Right lung (tissue), 5 donors: ENCODE results near the gene MRM1. TPM values are rescaled to one million over a fixed set of nuclear protein-coding genes. Genes with fewer than 3 reads are reported as not detected.

ENCODE experiments used
- polyA plus RNA-seq, 5 donors: library from polyadenylated mRNA; unstranded; fragments of 120-200 nt; gene quantifications; one replicate each; pipeline versions ENCODE4 v1.2.1 to v1.2.3, GENCODE V29; 2013; ENCODE audit warnings: inconsistent platforms in 1 of 5, low replicate concordance in 1 of 5; ENCODE audit not compliant: insufficient read length in 5 of 5, insufficient read depth in 1 of 5

The MRM1 gene
- polyA plus RNA-seq, 5 donors: 2.8 to 5.4 (median 4.2) TPM

Other genes starting within 250 kb of the MRM1 start
- not detected for gene TBC1D3H, start 213.1 kb upstream of the MRM1 start, polyA plus RNA-seq
- 10 to 100 TPM; 54.3 to 70.1 (median 63.7) TPM for gene ZNHIT3, start 114.9 kb upstream of the MRM1 start, polyA plus RNA-seq
- 10 to 100 TPM; 43.3 to 58.5 (median 50.1) TPM for gene MYO19, start 66.7 kb upstream of the MRM1 start, polyA plus RNA-seq
- 10 to 100 TPM in 1 of 5 donors, 1 to 10 TPM in 4; 6.7 to 14.0 (median 8.9) TPM for gene PIGW, start 66.6 kb upstream of the MRM1 start, polyA plus RNA-seq
- 10 to 100 TPM; 77.3 to 97.0 (median 95.6) TPM for gene GGNBP2, start 56.7 kb upstream of the MRM1 start, polyA plus RNA-seq
- 10 to 100 TPM; 10.3 to 13.2 (median 11.9) TPM for gene DHRS11, start 9.7 kb upstream of the MRM1 start, polyA plus RNA-seq